HG03060 (cell line): ENCODE results near the gene FAM156A.
"Not testable (repeated sequence)": the region's sequence is repeated elsewhere in the genome, so short reads cannot be mapped to it uniquely, and the experiment has no call there.

ENCODE experiments used
- ATAC-seq: cut with Tn5 transposase; IDR thresholded peaks from one replicate; pipeline ENCODE4 v1.9.1; 2021; ENCODE audit warnings: low read depth, moderate number of reproducible peaks; ENCODE audit not compliant: unreplicated experiment

The FAM156A gene

GRCh38 chrX:52958113-52958959 lies at the start of gene FAM156A:
TSS of gene FAM156A (minus strand) at chrX:52958518. CDS start at chrX:52948588, 9,930 bp downstream.
- peak; percentile 76 for ATAC-seq

DNA sequence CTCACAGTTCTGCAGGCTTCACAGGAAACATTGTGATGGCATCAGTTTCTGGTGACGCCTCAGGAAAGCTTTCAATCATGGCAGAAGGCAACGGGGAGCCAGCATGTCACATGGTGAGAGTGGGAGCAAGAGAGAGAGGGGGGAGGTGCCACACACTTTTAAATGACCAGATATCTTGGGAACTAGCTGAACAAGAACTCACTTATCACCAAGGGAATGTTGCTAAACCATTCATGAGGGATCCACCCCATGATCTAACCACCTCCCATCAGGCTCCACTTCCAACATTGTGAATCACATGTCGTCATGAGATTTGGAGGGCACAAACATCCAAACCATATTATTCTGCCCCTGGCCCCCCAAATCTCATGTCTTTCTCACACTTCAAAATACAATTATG lies 47.0 kb upstream of the FAM156A start:
- ATAC-seq, result no peak

DNA sequence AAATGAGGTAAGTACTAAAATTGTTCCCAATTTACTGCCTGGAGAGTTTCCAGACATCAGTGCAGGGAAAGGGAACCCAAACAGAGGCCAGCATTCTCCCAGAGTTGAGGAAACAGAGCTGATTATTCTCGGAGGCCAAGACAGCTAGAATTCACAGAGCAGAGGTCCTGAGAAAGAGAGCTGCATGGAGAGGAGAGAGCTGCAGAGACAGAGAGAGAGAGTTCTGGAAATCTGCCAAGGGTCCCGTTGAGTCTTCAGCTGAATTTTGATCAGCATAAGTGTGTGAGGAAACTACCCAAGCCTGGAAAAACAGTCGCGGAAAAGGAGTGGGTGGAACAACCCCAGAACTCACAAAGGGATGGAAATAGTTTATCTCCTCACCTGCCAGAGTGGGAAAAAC lies 46.5 kb upstream of the FAM156A start:
- no peak for ATAC-seq

- no peak for ATAC-seq
These were observed 45.7 kb upstream of the FAM156A start for GRCh38 chrX:53004038-53004437.

DNA sequence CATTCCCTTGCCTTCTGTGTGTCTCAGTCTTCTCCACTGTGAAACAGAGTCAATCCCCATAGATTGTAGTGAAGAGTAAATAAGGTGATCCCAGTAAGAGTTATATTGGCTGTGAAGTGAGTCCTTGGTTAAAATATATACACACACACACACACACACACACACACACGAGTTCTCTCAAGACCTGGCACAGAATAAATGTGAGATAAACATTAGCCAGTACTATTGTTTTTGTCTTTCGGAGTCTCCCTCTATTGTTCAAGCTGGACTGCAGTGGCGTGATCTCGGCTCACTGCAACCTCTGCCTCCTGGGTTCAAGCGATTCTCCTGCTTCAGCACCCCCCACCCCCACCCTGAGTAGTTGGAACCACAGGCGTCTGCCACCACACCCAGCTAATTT lies 44.8 kb upstream of the FAM156A start:
- ATAC-seq, result no peak

DNA sequence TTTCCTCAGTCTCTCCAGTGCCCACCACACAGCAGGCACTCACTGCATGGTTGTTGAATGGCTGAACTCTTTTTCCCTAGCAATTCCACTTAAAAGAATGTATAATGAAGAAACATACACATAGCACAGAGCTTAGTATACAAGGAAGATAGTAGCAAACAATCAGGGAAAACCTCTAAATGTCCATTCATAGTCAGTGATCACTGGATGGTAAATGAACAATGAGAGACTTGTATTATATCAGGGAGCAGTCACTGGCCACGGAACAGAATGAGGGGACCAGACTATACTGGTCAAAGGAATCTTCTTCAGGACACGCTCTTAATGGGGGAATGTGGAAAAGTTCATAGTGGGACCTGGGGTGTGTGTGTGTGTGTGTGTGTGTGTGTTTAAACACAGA lies 43.6 kb upstream of the FAM156A start:
- ATAC-seq, result no peak

GRCh38 chrX:53000447-53001135 lies 42.3 kb upstream of the FAM156A start:
- no peak for ATAC-seq

GRCh38 chrX:52995987-52996331 lies 37.6 kb upstream of the FAM156A start:
- ATAC-seq, result no peak

DNA sequence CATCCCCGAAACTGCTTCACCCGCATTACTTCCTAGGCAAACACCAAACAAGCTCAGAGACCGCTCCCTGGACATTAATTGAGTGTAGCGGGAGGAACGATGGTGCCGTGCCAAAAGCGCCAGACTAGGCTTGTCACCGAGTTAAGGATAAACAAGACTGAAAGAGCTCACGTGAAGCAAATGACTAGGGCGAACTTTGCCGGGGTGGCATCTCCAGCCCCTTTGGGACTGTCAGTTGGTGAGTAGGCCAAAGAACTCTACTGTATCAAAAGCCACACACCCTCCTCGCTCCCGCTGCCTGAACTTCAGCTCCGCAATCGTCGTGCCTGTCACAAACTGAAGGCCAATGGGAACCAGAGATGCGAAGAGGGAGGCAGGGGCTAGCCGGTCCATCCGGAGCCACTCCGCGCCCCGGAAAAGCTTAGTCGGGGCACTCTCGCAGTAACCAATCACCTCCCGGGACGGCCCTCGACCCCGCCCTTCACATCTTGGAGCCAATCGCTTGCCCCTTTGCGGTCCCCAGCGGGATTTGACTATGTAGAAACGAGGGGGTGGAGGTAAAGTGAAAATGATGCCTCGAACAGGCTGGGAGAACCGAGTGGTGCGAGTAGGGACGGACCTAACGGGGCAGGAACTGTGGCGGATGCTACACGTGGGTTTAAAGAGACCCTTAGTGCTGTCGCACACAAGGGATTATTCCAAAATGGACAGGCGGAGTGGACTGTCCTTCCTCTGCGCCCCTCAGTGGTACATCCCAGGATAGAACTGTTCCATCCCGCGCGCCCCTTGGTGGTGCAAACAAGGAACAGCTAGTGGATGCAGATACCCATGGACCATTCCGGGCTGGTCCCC lies 37.0 kb upstream of the FAM156A start:
- ATAC-seq, result peak; percentile 92

GRCh38 chrX:52990848-52991247 lies 32.5 kb upstream of the FAM156A start:
- no peak for ATAC-seq

DNA sequence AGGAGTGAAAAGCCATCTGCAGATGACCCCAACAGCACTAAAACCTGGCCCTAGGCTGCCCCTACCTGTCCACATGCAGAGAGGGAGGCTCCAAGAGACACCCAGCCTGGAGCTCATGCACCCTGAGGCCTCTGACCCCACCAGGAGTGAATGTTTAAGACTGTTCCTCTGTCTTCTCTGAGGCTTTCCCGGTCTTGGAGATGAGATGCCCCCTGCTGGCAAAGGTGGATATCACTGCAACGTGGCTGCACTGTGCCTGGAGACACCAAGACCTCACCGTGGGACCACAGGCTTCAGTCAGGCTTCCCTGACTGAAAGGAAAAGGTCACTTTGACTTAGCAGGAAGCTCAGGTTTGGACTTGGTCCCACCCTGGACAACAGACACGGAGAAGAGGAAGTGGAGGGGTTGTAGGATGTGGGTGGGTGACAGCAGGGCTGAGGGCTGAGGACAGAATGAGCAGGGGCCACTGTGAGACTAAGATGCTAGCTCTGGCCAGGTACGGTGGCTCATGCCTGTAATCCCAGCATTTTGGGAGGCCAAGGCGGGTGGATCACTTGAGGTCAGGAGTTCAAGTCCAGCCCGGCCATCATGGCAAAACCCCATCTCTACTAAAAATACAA lies 31.8 kb upstream of the FAM156A start:
- ATAC-seq, result not testable (repeated sequence)

GRCh38 chrX:52988985-52989917 lies 30.9 kb upstream of the FAM156A start:
- ATAC-seq, result no peak

GRCh38 chrX:52983321-52984000 lies 25.1 kb upstream of the FAM156A start:
- no peak for ATAC-seq

GRCh38 chrX:52979993-52980392 lies 21.7 kb upstream of the FAM156A start:
- no peak for ATAC-seq

DNA sequence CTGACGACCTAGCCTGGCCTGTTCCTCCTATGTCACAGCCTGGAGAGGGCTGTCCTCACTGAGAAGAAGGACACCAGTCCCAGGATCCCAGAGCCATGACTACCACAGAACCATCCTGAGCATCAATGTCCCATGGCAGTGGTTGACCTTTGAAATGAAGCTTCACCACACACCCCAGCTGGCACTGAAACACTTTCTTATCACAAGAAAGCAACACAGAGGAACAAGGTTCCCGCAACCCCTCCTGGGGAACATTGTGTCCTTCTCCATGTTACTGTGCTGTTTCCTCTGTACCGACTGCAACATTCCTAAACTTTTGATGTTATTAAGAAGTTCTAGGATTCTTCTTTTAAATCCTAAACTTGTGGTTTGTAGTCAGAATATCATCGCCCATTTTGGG lies 21.2 kb upstream of the FAM156A start:
- ATAC-seq, result no peak

DNA sequence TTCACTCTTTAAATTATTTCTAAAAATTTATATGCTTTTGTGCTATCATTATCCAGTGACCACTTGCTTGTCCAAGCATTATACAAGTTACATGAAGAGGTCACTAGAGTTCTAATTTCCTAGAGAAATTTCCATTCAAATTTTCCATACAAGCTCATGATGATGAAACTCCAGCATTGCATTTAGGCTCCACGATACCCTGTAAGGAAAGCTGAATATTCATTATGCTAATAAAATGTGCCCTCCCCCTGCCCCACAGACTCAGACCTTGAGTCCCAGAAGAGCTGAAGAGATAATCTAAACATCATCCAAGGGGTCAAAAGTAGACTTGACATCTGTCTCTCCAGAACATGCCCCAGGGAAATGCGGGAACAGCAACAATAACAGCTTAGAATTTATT lies 19.6 kb upstream of the FAM156A start:
- ATAC-seq, result no peak

- not testable (repeated sequence) for ATAC-seq
These were observed 17.3 kb upstream of the FAM156A start for GRCh38 chrX:52975576-52975975.

DNA sequence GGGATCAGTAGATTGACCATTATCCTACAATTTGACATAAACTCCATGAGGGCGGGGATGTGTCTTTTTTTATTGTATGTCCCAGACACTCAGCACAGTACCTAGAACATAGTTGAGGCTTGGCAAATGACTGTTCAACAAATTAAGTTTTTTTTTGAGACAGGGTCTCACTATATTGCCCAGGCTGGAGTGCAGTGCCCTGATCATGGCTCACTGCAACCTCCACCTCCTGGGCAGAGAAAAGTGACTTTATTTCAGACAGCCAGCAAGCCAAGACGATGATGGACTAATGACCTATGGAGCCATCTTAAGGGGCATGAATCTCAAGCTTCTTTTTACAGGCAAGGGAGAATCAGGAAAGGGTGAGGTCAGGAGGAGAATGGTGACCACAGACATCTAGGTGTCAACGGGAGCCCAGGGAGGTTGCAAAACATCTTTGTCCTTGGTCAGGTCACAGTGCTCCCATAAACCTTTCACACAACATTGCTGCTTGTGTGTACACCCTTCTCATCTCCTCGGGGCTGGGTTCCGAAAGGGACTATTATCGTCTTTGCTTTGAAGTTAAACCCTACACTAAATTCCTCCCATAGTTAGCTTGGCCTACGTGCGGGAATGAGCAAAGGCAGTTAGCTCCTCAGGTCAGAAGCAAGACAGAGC lies 16.1 kb upstream of the FAM156A start:
- not testable (repeated sequence) for ATAC-seq
